Activated CD4-positive, alpha-beta T cell treated with anti-CD3 and anti-CD28 coated beads, Interleukin-2, amount 10 ng/mL, durations not matched to agents 24 days and 14 days (primary cell): ENCODE results near the gene TMPRSS3. TPM values are rescaled to one million over a fixed set of nuclear protein-coding genes. Genes with fewer than 3 reads are reported as not detected.

Experiments
- DNase-seq: peaks from one replicate; pipeline ENCODE4 v3.0.0; 2022
- H3K27ac Mint-ChIP-seq: one replicate; pipeline ENCODE4 v1.8.0; 2022; ENCODE audit warnings: mild to moderate bottlenecking, mixed read lengths
- H3K27me3 Mint-ChIP-seq: one replicate; pipeline ENCODE4 v1.8.0; 2022; ENCODE audit warnings: mixed read lengths
- H3K36me3 Mint-ChIP-seq: one replicate; pipeline ENCODE4 v1.8.0; 2022; ENCODE audit warnings: low read depth, mild to moderate bottlenecking, mixed read lengths
- H3K4me1 Mint-ChIP-seq: one replicate; pipeline ENCODE4 v1.8.0; 2021; ENCODE audit warnings: mixed read lengths
- H3K4me3 Mint-ChIP-seq: one replicate; pipeline ENCODE4 v1.8.0; 2022; ENCODE audit warnings: mild to moderate bottlenecking, moderate library complexity, mixed read lengths
- H3K9me3 Mint-ChIP-seq: one replicate; pipeline ENCODE4 v1.8.0; 2021; ENCODE audit warnings: mixed read lengths
- intact Hi-C: fragments of 100-400 bp; cut with micrococcal nuclease; formaldehyde crosslinking; loops from one replicate; pipeline ENCODE4 v1.15.1; 2023
- total RNA-seq: library from RNA; stranded (reverse); gene quantifications from 2 replicates; pipeline ENCODE4 v1.2.3, GENCODE V29; 2022

The TMPRSS3 gene
- total RNA-seq, 1 donor from 2014 or later: 58.7 TPM

- H3K36me3 Mint-ChIP-seq: peaks cover 95% of the 10 kb centered on the region
- DNase-seq: no peak
- H3K27ac Mint-ChIP-seq: no peak overlapping the region
- H3K4me3 Mint-ChIP-seq: no peak overlapping the region
- intact Hi-C loops: no loop called here
- H3K4me1 Mint-ChIP-seq: peaks cover 56% of the 10 kb centered on the region
- H3K9me3 Mint-ChIP-seq: peaks cover 16% of the 10 kb centered on the region
- H3K27me3 Mint-ChIP-seq: no peaks in the 10 kb centered on the region
These were observed 39.5 kb upstream of the TMPRSS3 start for GRCh38 chr21:42435401-42435800.

DNA sequence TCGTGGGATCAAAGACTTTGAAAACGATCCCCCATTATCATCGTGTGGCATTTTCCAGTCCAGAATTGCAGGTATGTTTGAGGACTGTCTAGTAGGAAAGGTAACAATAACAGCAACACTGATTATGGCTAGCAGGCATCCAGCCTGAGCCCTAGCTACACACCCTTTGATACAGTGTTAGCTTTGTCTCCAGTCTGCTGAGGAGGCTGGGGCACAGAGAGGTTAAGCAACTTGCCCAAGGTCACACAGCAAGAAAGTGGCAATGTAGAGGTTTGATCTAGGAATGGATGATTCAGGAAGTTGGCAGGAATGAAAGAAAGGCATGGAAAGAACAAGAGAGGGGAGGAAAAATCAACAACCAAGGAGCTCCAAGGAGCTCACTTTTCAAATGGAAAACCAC is 39.0 kb upstream of the TMPRSS3 start:
- Mint-ChIP-seq H3K4me1 (peaks cover 51% of the 10 kb centered on the region), H3K27ac (peak overlapping the region; percentile 70)
- intact Hi-C loops: no loop called here

GRCh38 chr21:42433946-42434551 is 38.2 kb upstream of the TMPRSS3 start:
- H3K4me1 Mint-ChIP-seq: peaks cover 42% of the 10 kb centered on the region

More for the DNA sequence above, 39.0 kb upstream of the TMPRSS3 start:
- H3K9me3 Mint-ChIP-seq: peaks cover 15% of the 10 kb centered on the region
- peaks cover 95% of the 10 kb centered on the region for H3K36me3 Mint-ChIP-seq
- no peak overlapping the region for H3K4me3 Mint-ChIP-seq
- no peak for DNase-seq
- no peaks in the 10 kb centered on the region for H3K27me3 Mint-ChIP-seq

DNA sequence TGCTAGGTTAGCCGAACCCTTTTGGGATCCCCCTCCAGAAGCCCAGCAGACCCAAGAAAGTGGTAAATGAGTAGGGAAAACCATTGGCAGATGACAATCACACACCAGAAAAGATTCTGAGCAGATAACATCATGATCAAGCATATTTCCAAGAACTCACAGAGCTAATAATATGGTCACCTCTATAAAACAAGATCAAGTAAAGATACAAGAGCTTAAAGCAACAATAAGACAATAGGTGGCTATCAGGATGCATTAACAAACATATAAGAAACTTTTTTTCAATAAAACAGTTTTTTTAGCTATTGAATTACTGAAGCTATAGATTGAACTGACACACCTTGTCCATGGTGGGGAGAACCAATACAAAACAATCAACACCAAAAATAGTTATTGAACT is 36.8 kb upstream of the TMPRSS3 start:
- Mint-ChIP-seq H3K27ac (peak overlapping the region; percentile 28), H3K9me3 (peaks cover 11% of the 10 kb centered on the region), H3K27me3 (no peaks in the 10 kb centered on the region), H3K4me1 (peaks cover 33% of the 10 kb centered on the region), H3K4me3 (no peak overlapping the region), H3K36me3 (peaks cover 92% of the 10 kb centered on the region)
- DNase-seq: no peak
- intact Hi-C loops: no loop called here

More at GRCh38 chr21:42433946-42434551, 38.2 kb upstream of the TMPRSS3 start:
- Mint-ChIP-seq H3K27ac (peak overlapping the region; percentile 29), H3K4me3 (no peak overlapping the region), H3K36me3 (peaks cover 95% of the 10 kb centered on the region), H3K27me3 (no peaks in the 10 kb centered on the region), H3K9me3 (peaks cover 11% of the 10 kb centered on the region)
- DNase-seq: no peak
- intact Hi-C loops: no loop called here

DNA sequence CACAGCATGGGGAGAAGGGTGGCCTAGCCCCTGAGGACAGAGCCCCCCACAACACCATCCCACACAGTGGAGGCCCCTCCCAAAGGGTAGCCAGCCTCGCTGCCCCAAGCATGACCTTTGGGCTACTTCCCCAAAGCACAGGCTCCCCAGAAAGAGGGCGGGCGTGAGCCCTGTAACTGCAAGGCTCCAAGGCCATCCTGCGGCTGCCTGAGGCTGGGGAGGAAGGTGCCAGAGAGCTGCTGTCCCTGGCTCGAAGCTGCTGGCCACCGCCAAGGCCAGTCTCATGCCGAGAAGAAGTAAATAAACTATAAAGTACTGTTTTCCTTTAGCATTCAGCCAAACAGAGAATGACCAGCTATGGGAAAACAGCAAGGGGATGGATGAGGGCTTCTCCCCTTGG is 35.3 kb upstream of the TMPRSS3 start:
- Mint-ChIP-seq H3K9me3 (peaks cover 11% of the 10 kb centered on the region), H3K27me3 (no peaks in the 10 kb centered on the region), H3K4me1 (peaks cover 36% of the 10 kb centered on the region), H3K27ac (no peak overlapping the region), H3K4me3 (no peak overlapping the region), H3K36me3 (peaks cover 94% of the 10 kb centered on the region)
- no peak for DNase-seq
- intact Hi-C loops: no loop called here

- peaks cover 94% of the 10 kb centered on the region for H3K36me3 Mint-ChIP-seq
- intact Hi-C loops: no loop called here
- no peak overlapping the region for H3K4me3 Mint-ChIP-seq
- H3K27me3 Mint-ChIP-seq: no peaks in the 10 kb centered on the region
- no peak for DNase-seq
- H3K9me3 Mint-ChIP-seq: peaks cover 7% of the 10 kb centered on the region
- no peak overlapping the region for H3K27ac Mint-ChIP-seq
- H3K4me1 Mint-ChIP-seq: peaks cover 37% of the 10 kb centered on the region
These were observed 34.7 kb upstream of the TMPRSS3 start for GRCh38 chr21:42430521-42430920.

- intact Hi-C loops: loop anchor here (5.0 kb wide), 1 partner anchor 38 kb away; no protein-coding TSS in a partner anchor
- Mint-ChIP-seq H3K9me3 (peaks cover 3% of the 10 kb centered on the region), H3K4me1 (peaks cover 39% of the 10 kb centered on the region), H3K4me3 (no peak overlapping the region), H3K27ac (no peak overlapping the region), H3K27me3 (no peaks in the 10 kb centered on the region), H3K36me3 (peaks cover 94% of the 10 kb centered on the region)
- no peak for DNase-seq
These were observed 34.0 kb upstream of the TMPRSS3 start for GRCh38 chr21:42429856-42430255.

DNA sequence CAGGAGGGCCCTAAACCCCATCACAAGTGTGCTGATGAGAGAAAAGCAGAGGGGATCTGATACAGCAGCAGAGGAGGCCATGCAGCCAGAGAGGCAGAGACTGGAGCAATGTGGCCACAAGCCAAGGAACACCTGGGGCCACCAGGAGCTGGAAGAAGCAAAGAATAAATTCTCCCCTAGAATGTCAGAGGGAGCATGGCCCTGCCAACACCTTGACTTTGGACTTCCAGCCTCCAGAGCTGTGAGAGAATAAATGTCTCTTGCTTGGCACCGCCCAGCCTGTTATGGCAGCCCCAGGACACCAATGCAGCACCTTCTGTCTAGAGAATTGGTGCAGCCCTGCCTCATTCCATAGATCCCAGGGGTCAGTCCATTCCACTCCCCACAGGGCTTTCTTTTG is 33.2 kb upstream of the TMPRSS3 start:
- Mint-ChIP-seq H3K27me3 (no peaks in the 10 kb centered on the region), H3K4me3 (no peak overlapping the region), H3K27ac (no peak overlapping the region), H3K36me3 (peaks cover 94% of the 10 kb centered on the region), H3K4me1 (peaks cover 39% of the 10 kb centered on the region), H3K9me3 (peaks cover 3% of the 10 kb centered on the region)
- DNase-seq: no peak
- intact Hi-C loops: loop anchor here (5.0 kb wide), 1 partner anchor 37 kb away; no protein-coding TSS in a partner anchor

DNA sequence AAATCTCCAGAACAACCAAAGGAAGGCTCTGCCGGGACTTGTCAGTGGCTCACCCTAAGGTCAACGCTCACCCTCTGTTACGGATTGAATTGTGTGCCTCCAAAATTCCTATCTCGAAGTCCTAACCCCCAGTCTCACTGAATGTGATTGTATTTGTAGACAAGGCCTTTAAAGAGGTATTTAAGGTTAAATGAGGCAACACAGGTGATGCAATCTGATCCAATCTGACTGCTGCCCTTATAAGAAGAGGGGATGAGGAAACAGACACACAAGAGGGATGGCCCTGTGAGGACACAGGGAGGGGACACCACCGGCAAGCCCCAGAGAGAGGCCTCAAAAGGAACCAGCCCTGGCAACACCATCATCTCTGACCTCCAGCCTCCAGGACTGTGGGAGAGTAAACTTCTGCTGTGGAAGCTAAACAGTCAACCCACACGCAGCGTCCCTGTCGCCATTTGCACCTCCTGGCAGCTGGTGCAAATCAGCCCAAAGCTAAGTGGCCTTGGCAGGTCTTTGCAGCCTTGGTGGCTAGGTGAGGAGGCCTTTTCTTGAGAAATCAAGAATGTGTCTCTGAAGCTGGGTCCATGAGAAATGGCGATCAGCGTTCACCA is 32.1 kb upstream of the TMPRSS3 start:
- intact Hi-C loops: loop anchor here (5.0 kb wide), 1 partner anchor 36 kb away; no protein-coding TSS in a partner anchor
- Mint-ChIP-seq H3K4me1 (peaks cover 43% of the 10 kb centered on the region), H3K4me3 (no peak overlapping the region), H3K27me3 (no peaks in the 10 kb centered on the region), H3K36me3 (peaks cover 94% of the 10 kb centered on the region), H3K9me3 (peaks cover 3% of the 10 kb centered on the region), H3K27ac (no peak overlapping the region)
- DNase-seq: no peak

GRCh38 chr21:42426876-42427480 is 31.1 kb upstream of the TMPRSS3 start:
- Mint-ChIP-seq H3K36me3 (peaks cover 93% of the 10 kb centered on the region), H3K9me3 (no peaks in the 10 kb centered on the region), H3K4me1 (peaks cover 48% of the 10 kb centered on the region), H3K4me3 (peak overlapping the region; percentile 27), H3K27me3 (no peaks in the 10 kb centered on the region), H3K27ac (no peak overlapping the region)
- intact Hi-C loops: loop anchor here (5.0 kb wide), 1 partner anchor 35 kb away; no protein-coding TSS in a partner anchor
- no peak for DNase-seq

DNA sequence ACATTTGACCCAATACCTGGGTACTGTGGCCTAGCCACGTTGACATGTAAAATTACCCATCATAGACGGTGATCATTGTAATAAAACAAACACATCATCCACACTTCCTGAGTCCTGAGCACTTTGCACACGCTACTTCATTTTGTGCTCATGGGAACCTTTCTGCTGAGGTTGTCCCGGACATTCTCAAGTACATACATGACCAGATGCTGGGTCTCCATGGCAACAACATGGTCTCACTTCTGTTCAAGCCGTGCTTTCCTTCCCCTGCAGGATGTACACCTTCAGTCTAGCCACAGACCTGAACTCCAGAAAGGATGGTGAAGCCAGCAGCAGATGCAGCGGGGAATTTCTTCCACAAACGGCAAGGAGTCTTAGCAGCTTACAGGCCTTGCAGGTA is 30.6 kb upstream of the TMPRSS3 start:
- Mint-ChIP-seq H3K27me3 (no peaks in the 10 kb centered on the region), H3K36me3 (peaks cover 93% of the 10 kb centered on the region), H3K27ac (peak overlapping the region; percentile 92), H3K4me3 (no peak overlapping the region), H3K9me3 (no peaks in the 10 kb centered on the region), H3K4me1 (peaks cover 54% of the 10 kb centered on the region)
- intact Hi-C loops: loop anchor here (5.0 kb wide), 1 partner anchor 34 kb away; no protein-coding TSS in a partner anchor
- DNase-seq: no peak

DNA sequence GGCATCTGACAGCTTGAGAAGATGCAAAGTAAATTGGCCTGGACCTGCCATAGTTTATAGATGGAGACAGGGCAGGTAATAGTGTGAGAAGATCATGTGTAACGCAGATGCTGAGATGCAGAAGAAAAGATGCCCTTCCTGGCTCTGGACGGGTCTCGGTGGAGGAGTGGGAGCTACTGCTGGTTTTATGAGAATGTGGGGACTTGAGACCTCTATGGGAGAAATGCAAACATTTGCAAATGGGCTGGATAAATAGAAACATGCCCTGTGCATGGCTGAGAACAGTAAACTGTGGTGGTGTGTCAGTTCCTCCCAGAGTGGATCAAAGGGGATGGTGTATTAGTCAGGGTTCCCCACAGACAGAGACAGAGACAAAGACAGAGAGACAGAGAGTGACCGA is 29.7 kb upstream of the TMPRSS3 start:
- intact Hi-C loops: loop anchor here (1.0 to 5.0 kb wide), 2 partner anchors 19 to 33 kb away; no protein-coding TSS in a partner anchor
- peaks cover 62% of the 10 kb centered on the region for H3K4me1 Mint-ChIP-seq
- peak overlapping the region; percentile 79 for H3K4me3 Mint-ChIP-seq
- H3K9me3 Mint-ChIP-seq: no peaks in the 10 kb centered on the region
- H3K27me3 Mint-ChIP-seq: no peaks in the 10 kb centered on the region
- H3K36me3 Mint-ChIP-seq: peaks cover 93% of the 10 kb centered on the region
- no peak for DNase-seq
- peak overlapping the region; percentile 92 for H3K27ac Mint-ChIP-seq

GRCh38 chr21:42424914-42425541 is 29.2 kb upstream of the TMPRSS3 start:
- peak overlapping the region; percentile 92 for H3K27ac Mint-ChIP-seq
- no peaks in the 10 kb centered on the region for H3K9me3 Mint-ChIP-seq
- H3K36me3 Mint-ChIP-seq: peaks cover 92% of the 10 kb centered on the region
- DNase-seq: peak; percentile 93
- peaks cover 64% of the 10 kb centered on the region for H3K4me1 Mint-ChIP-seq
- intact Hi-C loops: loop anchor here (1.0 to 5.0 kb wide), 2 partner anchors 19 to 33 kb away; no protein-coding TSS in a partner anchor
- no peaks in the 10 kb centered on the region for H3K27me3 Mint-ChIP-seq
- peak overlapping the region; percentile 79 for H3K4me3 Mint-ChIP-seq
